ENCODE results near the gene HDAC4.
A peak's percentile ranks its signal among the peaks of the same experiment; 100 is the strongest.

The HDAC4 gene

GRCh38 chr2:239215136-239215925 lies 185.5 kb downstream of the HDAC4 start:
- no peak for DNase-seq

- no peak for DNase-seq
Observed at GRCh38 chr2:239214725-239215124, 186.1 kb downstream of the HDAC4 start.

- no peak for DNase-seq
Observed at GRCh38 chr2:239213643-239214101, 187.1 kb downstream of the HDAC4 start.

- no peak for DNase-seq
Observed at GRCh38 chr2:239212929-239213642, 187.7 kb downstream of the HDAC4 start.

GRCh38 chr2:239212121-239212928 lies 188.5 kb downstream of the HDAC4 start:
- DNase-seq: no peak

- DNase-seq: no peak
Observed at GRCh38 chr2:239211396-239212094, 189.3 kb downstream of the HDAC4 start.

- DNase-seq: no peak
Observed at GRCh38 chr2:239209783-239210182, 191.0 kb downstream of the HDAC4 start.

GRCh38 chr2:239208465-239209180 lies 192.2 kb downstream of the HDAC4 start:
- DNase-seq: no peak

- DNase-seq: no peak
Observed at GRCh38 chr2:239206851-239207250, 194.0 kb downstream of the HDAC4 start.

GRCh38 chr2:239206042-239206441 lies 194.8 kb downstream of the HDAC4 start:
- no peak for DNase-seq

- no peak for DNase-seq
Observed at GRCh38 chr2:239204876-239205468, 195.8 kb downstream of the HDAC4 start.

- DNase-seq: no peak
Observed at GRCh38 chr2:239204136-239204875, 196.5 kb downstream of the HDAC4 start.

- no peak for DNase-seq
Observed at GRCh38 chr2:239203443-239204135, 197.2 kb downstream of the HDAC4 start.

GRCh38 chr2:239202836-239203235 lies 198.0 kb downstream of the HDAC4 start:
- DNase-seq: no peak

GRCh38 chr2:239202343-239202742 lies 198.5 kb downstream of the HDAC4 start:
- DNase-seq: no peak

GRCh38 chr2:239201884-239202283 lies 198.9 kb downstream of the HDAC4 start:
- no peak for DNase-seq

GRCh38 chr2:239201531-239201876 lies 199.3 kb downstream of the HDAC4 start:
- DNase-seq: peak; percentile 22

- no peak for DNase-seq
Observed at GRCh38 chr2:239200646-239201530, 199.9 kb downstream of the HDAC4 start.

All from fibroblast of skin of abdomen (primary cell).